HL-60 (cell line): ENCODE measurements around the gene DSCAML1.

ENCODE experiments used
- CTCF ChIP-seq: IDR thresholded peaks from one replicate; pipeline ENCODE4 v1.5.1; 2011; ENCODE audit warnings: low read length, control low read depth, inconsistent platforms; ENCODE audit not compliant: insufficient read depth
- GABPA ChIP-seq: IDR thresholded peaks from 2 replicates; pipeline ENCODE4 v1.6.1; 2012; ENCODE audit warnings: low read depth
- POLR2AphosphoS5 ChIP-seq: IDR thresholded peaks from 2 replicates; pipeline ENCODE4 v1.6.1; 2012; ENCODE audit warnings: low read depth
- REST ChIP-seq: IDR thresholded peaks from 2 replicates; pipeline ENCODE4 v1.6.1; 2012; ENCODE audit warnings: low read depth; ENCODE audit not compliant: insufficient replicate concordance

DNA sequence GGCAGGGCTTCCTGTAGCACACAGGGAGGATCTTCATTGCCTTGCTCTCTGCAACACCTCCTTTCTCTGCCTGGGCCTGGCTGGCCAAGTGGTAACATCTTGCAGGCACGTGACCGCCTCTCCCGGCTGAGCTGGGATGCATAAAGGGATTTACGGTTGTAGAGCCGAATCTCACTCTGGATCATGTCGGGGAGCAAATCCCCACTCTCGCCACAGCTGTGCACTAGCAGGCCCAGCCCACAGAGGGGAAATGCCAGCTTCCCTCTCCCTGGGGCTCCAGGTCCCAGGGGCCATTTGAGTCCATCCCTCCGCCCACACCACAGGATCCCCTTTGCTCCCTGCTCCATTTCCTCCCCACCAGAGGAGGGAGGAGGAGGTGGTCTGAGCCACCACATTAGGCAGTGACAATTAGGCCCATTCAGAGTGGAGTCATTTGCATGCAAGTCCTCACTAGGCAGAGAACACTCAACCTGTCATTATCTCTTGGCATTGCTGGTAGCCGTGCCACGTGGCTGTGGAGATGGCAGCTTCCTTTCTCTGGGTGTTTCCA, 196.7 kb downstream of the DSCAML1 start:
- TF ChIP-seq CTCF (no peak), POLR2AphosphoS5 (no peak), REST (no peak), GABPA (no peak)
